ENCODE results near the gene RSF1.

DNA sequence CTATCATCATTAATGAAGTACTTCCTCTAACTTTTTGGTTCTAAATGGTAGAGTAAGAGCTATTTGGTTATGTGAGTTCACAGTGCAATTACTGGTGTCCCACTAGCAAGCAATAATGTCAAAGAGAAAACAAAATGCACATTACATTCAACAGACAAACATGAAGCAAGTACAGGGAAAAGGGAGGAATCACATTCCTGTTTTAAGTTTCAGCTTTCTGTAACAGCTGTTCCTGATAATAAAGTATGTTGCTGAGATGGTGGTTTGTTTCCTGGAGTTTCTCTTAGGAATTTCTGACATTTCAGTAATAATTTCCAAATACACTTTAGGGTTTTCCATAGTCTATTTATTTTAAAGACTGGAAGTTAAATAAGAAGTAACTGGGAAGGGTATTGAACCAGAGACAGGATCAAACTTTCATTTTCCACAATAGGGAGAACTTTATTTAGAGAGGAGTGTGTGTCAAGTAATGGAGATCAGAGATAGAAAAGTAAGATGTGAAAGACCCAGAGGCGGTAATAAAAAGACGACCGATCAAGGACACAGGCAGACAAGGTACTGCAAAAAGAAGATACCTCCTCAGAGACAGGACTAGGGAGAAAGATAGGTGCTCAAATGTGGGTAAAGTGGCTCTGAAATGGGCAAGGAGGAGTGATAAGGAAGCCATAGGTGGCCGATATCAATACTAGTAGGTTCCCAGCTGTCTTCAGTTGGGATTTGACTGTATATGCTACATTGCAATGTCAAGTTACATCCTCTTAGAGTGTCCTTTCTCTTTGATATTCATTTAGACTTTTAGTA, 162.1 kb downstream of the RSF1 start:
- TF ChIP-seq, protein P1, sequence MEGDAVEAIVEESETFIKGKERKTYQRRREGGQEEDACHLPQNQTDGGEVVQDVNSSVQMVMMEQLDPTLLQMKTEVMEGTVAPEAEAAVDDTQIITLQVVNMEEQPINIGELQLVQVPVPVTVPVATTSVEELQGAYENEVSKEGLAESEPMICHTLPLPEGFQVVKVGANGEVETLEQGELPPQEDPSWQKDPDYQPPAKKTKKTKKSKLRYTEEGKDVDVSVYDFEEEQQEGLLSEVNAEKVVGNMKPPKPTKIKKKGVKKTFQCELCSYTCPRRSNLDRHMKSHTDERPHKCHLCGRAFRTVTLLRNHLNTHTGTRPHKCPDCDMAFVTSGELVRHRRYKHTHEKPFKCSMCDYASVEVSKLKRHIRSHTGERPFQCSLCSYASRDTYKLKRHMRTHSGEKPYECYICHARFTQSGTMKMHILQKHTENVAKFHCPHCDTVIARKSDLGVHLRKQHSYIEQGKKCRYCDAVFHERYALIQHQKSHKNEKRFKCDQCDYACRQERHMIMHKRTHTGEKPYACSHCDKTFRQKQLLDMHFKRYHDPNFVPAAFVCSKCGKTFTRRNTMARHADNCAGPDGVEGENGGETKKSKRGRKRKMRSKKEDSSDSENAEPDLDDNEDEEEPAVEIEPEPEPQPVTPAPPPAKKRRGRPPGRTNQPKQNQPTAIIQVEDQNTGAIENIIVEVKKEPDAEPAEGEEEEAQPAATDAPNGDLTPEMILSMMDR (conservative IDR thresholded peaks at IDR 0.05; ENCODE audit: low read depth in 2 of 2): no peak
- TF ChIP-seq EZH2phosphoT487 (IDR thresholded peaks at IDR 0.05; ENCODE audit: unreplicated experiment) (no peak), NANOG (IDR thresholded peaks at IDR 0.05; ENCODE audit: borderline replicate concordance) (no peak), STAT1 (IDR thresholded peaks at IDR 0.05; ENCODE audit: unreplicated experiment) (no peak), EZH2 (IDR thresholded peaks at IDR 0.05; ENCODE audit: low read depth, unreplicated experiment) (no peak), POLR2AphosphoS5 (IDR thresholded peaks at IDR 0.05; ENCODE audit: low read depth) (no peak), ZNF114 (CRISPR knock-in tag; IDR thresholded peaks at IDR 0.05) (no peak)
- TF ChIP-seq, protein P2, sequence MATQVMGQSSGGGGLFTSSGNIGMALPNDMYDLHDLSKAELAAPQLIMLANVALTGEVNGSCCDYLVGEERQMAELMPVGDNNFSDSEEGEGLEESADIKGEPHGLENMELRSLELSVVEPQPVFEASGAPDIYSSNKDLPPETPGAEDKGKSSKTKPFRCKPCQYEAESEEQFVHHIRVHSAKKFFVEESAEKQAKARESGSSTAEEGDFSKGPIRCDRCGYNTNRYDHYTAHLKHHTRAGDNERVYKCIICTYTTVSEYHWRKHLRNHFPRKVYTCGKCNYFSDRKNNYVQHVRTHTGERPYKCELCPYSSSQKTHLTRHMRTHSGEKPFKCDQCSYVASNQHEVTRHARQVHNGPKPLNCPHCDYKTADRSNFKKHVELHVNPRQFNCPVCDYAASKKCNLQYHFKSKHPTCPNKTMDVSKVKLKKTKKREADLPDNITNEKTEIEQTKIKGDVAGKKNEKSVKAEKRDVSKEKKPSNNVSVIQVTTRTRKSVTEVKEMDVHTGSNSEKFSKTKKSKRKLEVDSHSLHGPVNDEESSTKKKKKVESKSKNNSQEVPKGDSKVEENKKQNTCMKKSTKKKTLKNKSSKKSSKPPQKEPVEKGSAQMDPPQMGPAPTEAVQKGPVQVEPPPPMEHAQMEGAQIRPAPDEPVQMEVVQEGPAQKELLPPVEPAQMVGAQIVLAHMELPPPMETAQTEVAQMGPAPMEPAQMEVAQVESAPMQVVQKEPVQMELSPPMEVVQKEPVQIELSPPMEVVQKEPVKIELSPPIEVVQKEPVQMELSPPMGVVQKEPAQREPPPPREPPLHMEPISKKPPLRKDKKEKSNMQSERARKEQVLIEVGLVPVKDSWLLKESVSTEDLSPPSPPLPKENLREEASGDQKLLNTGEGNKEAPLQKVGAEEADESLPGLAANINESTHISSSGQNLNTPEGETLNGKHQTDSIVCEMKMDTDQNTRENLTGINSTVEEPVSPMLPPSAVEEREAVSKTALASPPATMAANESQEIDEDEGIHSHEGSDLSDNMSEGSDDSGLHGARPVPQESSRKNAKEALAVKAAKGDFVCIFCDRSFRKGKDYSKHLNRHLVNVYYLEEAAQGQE (IDR thresholded peaks at IDR 0.05; ENCODE audit: unreplicated experiment): no peak

Measured in GM23338 (cell line).